Parathyroid adenoma (tissue), 2 donors: Measurements from ENCODE around the gene ATF3.

ENCODE experiments used
- H2AFZ ChIP-seq: fragments of 300-600 bp; sonication (generic); one replicate; pipeline ENCODE4 v1.7.0; 2017; ENCODE audit warnings: antibody characterized with exemption, mild to moderate bottlenecking
- H3K27ac ChIP-seq: fragments of 300-600 bp; sonication (generic); one replicate; pipeline ENCODE4 v1.7.0; 2017
- H3K27me3 ChIP-seq: fragments of 300-600 bp; sonication (generic); one replicate; pipeline ENCODE4 v1.7.0; 2017; ENCODE audit warnings: low read length; ENCODE audit not compliant: control insufficient read depth, insufficient read depth
- H3K36me3 ChIP-seq: fragments of 300-600 bp; sonication (generic); one replicate; pipeline ENCODE4 v1.7.0; 2017; ENCODE audit warnings: low read length; ENCODE audit not compliant: control insufficient read depth, insufficient read depth
- H3K4me1 ChIP-seq: fragments of 300-600 bp; sonication (generic); one replicate; pipeline ENCODE4 v1.7.0; 2017; ENCODE audit warnings: control low read depth
- H3K4me2 ChIP-seq: fragments of 300-600 bp; sonication (generic); one replicate; pipeline ENCODE4 v1.7.0; 2017; ENCODE audit warnings: low read length
- H3K4me3 ChIP-seq: fragments of 300-600 bp; sonication (generic); one replicate; pipeline ENCODE4 v1.7.0; 2017; ENCODE audit warnings: low read depth, low read length
- H3K79me2 ChIP-seq: fragments of 300-600 bp; sonication (generic); one replicate; pipeline ENCODE4 v1.7.0; 2017; ENCODE audit warnings: control low read depth
- H3K9ac ChIP-seq: fragments of 300-600 bp; sonication (generic); one replicate; pipeline ENCODE4 v1.7.0; 2017; ENCODE audit warnings: mild to moderate bottlenecking
- H3K9me3 ChIP-seq: fragments of 300-600 bp; sonication (generic); one replicate; pipeline ENCODE4 v1.7.0; 2017; ENCODE audit warnings: low read length; ENCODE audit not compliant: control insufficient read depth
- TF ChIP-seq, protein P1 (sequence below): fragments of 300-600 bp; sonication (generic); IDR thresholded peaks from one replicate; pipeline ENCODE4 v1.7.0; 2017; ENCODE audit warnings: antibody characterized with exemption, mild to moderate bottlenecking
- donor health status: primary hyperparathyroidism.

The ATF3 gene

DNA sequence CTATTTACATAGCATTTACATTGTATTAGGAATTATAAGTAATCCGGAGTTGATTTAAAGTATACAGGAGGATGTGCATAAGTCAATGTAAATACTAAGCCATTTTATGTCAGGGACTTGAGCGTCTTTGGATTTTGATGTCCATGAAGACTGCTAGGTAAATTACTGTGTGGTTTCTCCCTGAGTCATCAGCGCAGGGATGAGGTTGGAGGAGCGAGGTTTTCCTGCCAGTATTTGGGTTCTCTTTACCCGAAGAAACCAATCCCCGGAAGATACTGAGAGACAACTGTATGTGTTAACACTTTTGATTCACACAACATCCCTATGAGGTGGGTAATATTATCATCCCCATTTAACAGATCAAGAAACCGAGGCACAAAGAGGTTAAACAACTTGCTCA lies 61.7 kb downstream of the ATF3 start:
- no peak overlapping the region for H2AFZ ChIP-seq
- no peaks in the 10 kb centered on the region for H3K27me3 ChIP-seq
- no peak overlapping the region for H3K4me3 ChIP-seq
- H3K4me2 ChIP-seq = no peak overlapping the region
- H3K9me3 ChIP-seq = no peaks in the 10 kb centered on the region
- no peaks in the 10 kb centered on the region for H3K4me1 ChIP-seq
- no peaks in the 10 kb centered on the region for H3K36me3 ChIP-seq
- H3K79me2 ChIP-seq = no peaks in the 10 kb centered on the region
- no peak overlapping the region for H3K27ac ChIP-seq
- H3K9ac ChIP-seq = no peak overlapping the region
- TF ChIP-seq, protein P1, sequence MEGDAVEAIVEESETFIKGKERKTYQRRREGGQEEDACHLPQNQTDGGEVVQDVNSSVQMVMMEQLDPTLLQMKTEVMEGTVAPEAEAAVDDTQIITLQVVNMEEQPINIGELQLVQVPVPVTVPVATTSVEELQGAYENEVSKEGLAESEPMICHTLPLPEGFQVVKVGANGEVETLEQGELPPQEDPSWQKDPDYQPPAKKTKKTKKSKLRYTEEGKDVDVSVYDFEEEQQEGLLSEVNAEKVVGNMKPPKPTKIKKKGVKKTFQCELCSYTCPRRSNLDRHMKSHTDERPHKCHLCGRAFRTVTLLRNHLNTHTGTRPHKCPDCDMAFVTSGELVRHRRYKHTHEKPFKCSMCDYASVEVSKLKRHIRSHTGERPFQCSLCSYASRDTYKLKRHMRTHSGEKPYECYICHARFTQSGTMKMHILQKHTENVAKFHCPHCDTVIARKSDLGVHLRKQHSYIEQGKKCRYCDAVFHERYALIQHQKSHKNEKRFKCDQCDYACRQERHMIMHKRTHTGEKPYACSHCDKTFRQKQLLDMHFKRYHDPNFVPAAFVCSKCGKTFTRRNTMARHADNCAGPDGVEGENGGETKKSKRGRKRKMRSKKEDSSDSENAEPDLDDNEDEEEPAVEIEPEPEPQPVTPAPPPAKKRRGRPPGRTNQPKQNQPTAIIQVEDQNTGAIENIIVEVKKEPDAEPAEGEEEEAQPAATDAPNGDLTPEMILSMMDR = no peak
